HEK293 (cell line): Measurements from ENCODE around the gene PHKA2.

ENCODE experiments used
- CTCF ChIA-PET: fragments of 350-600 bp; formaldehyde crosslinking; extraction: SDS; loops from one replicate; lab custom pipeline; 2021; ENCODE audit warnings: antibody characterized with exemption; lab: Yijun Ruan, JAX
- POLR2A ChIA-PET: fragments of 300-600 bp; formaldehyde crosslinking; extraction: SDS; loops from one replicate; lab custom pipeline; 2020; ENCODE audit warnings: antibody characterized with exemption, inconsistent platforms; lab: Yijun Ruan, JAX
- H3K27ac ChIP-seq: fragments of 200-500 bp; sonication (Bioruptor generic); 2 replicates; pipeline ENCODE4 v1.5.1; 2014; ENCODE audit warnings: low read depth, low read length, control low read depth, inconsistent platforms; ENCODE audit errors: extremely low read depth
- H3K36me3 ChIP-seq, 2 experiments: fragments of 200-500 bp in 1 of 2; sonication (Bioruptor generic) in 1 of 2; 1 replicate in 1 of 2; 2 replicates in 1 of 2; pipeline ENCODE4 v1.5.1; 2014 to 2017; ENCODE audit warnings: inconsistent platforms in 2 of 2, low read length in 2 of 2; ENCODE audit not compliant: control insufficient read depth in 2 of 2, insufficient read depth in 1 of 2
- H3K4me1 ChIP-seq: fragments of 200-500 bp; sonication (Bioruptor generic); 2 replicates; pipeline ENCODE4 v1.5.1; 2014; ENCODE audit warnings: mild to moderate bottlenecking, low read length, inconsistent platforms; ENCODE audit not compliant: control insufficient read depth, insufficient read depth
- H3K4me3 ChIP-seq: 2 replicates; pipeline ENCODE4 v1.5.1; 2011; ENCODE audit warnings: low read depth, mild to moderate bottlenecking, control low read depth, low read length, moderate library complexity
- H3K9me3 ChIP-seq: fragments of 200-500 bp; sonication (Bioruptor generic); 2 replicates; pipeline ENCODE4 v1.5.1; 2014; ENCODE audit warnings: low read depth, low read length, inconsistent platforms; ENCODE audit not compliant: control insufficient read depth, insufficient read depth
- FEZF1 ChIP-seq: fragments of 450-650 bp; formaldehyde crosslinking; IDR thresholded peaks from 2 replicates; pipeline ENCODE4 v1.5.1; 2016; ENCODE audit warnings: missing biosample characterization, missing genetic modification characterization
- GLIS1 ChIP-seq: fragments of 450-650 bp; formaldehyde crosslinking; IDR thresholded peaks from 2 replicates; pipeline ENCODE4 v1.5.1; 2016; ENCODE audit warnings: missing biosample characterization, missing genetic modification characterization
- KLF1 ChIP-seq: fragments of 450-650 bp; formaldehyde crosslinking; IDR thresholded peaks from 2 replicates; pipeline ENCODE4 v1.5.1; 2016; ENCODE audit warnings: missing biosample characterization, missing genetic modification characterization
- KLF10 ChIP-seq: fragments of 450-650 bp; IDR thresholded peaks from 2 replicates; pipeline ENCODE4 v1.5.1; 2018; ENCODE audit warnings: missing biosample characterization, mild to moderate bottlenecking, missing genetic modification characterization
- KLF16 ChIP-seq: fragments of 450-650 bp; formaldehyde crosslinking; IDR thresholded peaks from 2 replicates; pipeline ENCODE4 v1.5.1; 2017; ENCODE audit warnings: missing biosample characterization, missing genetic modification characterization
- ZBTB11 ChIP-seq: fragments of 450-650 bp; formaldehyde crosslinking; conservative IDR thresholded peaks from 2 replicates; pipeline ENCODE4 v1.5.1; 2016; ENCODE audit warnings: low read depth, missing biosample characterization, missing genetic modification characterization
- ZBTB44 ChIP-seq: fragments of 450-650 bp; IDR thresholded peaks from 2 replicates; pipeline ENCODE4 v1.5.1; 2018; ENCODE audit warnings: missing biosample characterization, mild to moderate bottlenecking, missing genetic modification characterization
- ZBTB6 ChIP-seq: fragments of 450-650 bp; formaldehyde crosslinking; IDR thresholded peaks from 2 replicates; pipeline ENCODE4 v1.5.1; 2017; ENCODE audit warnings: missing biosample characterization, missing genetic modification characterization
- ZFP3 ChIP-seq: fragments of 450-650 bp; formaldehyde crosslinking; IDR thresholded peaks from 2 replicates; pipeline ENCODE4 v1.5.1; 2016; ENCODE audit warnings: low read depth, missing biosample characterization, missing genetic modification characterization
- ZFP41 ChIP-seq: fragments of 450-650 bp; formaldehyde crosslinking; IDR thresholded peaks from 2 replicates; pipeline ENCODE4 v1.5.1; 2016; ENCODE audit warnings: missing biosample characterization, missing genetic modification characterization, borderline replicate concordance
- ZNF140 ChIP-seq: fragments of 450-650 bp; formaldehyde crosslinking; IDR thresholded peaks from 2 replicates; pipeline ENCODE4 v1.5.1; 2016; ENCODE audit warnings: missing biosample characterization, missing genetic modification characterization
- ZNF146 ChIP-seq: fragments of 450-650 bp; formaldehyde crosslinking; IDR thresholded peaks from 2 replicates; pipeline ENCODE4 v1.5.1; 2016; ENCODE audit warnings: missing biosample characterization, missing genetic modification characterization
- ZNF211 ChIP-seq: fragments of 450-650 bp; formaldehyde crosslinking; IDR thresholded peaks from 2 replicates; pipeline ENCODE4 v1.5.1; 2016; ENCODE audit warnings: low read depth, missing biosample characterization, missing genetic modification characterization
- ZNF24 ChIP-seq: fragments of 450-650 bp; formaldehyde crosslinking; IDR thresholded peaks from 2 replicates; pipeline ENCODE4 v1.5.1; 2016; ENCODE audit warnings: missing biosample characterization, missing genetic modification characterization
- ZNF302 ChIP-seq: fragments of 450-650 bp; formaldehyde crosslinking; IDR thresholded peaks from 2 replicates; pipeline ENCODE4 v1.5.1; 2016; ENCODE audit warnings: missing biosample characterization, missing genetic modification characterization, low read depth
- ZNF449 ChIP-seq: fragments of 450-650 bp; formaldehyde crosslinking; IDR thresholded peaks from 2 replicates; pipeline ENCODE4 v1.5.1; 2017; ENCODE audit warnings: missing biosample characterization, mild to moderate bottlenecking, missing genetic modification characterization, moderate library complexity
- ZNF510 ChIP-seq: fragments of 450-650 bp; formaldehyde crosslinking; IDR thresholded peaks from 2 replicates; pipeline ENCODE4 v1.5.1; 2018; ENCODE audit warnings: mild to moderate bottlenecking, missing genetic modification characterization, missing biosample characterization; ENCODE audit not compliant: insufficient replicate concordance
- ZNF521 ChIP-seq: fragments of 450-650 bp; formaldehyde crosslinking; IDR thresholded peaks from 2 replicates; pipeline ENCODE4 v1.5.1; 2017; ENCODE audit warnings: missing biosample characterization, mild to moderate bottlenecking, missing genetic modification characterization
- ZNF529 ChIP-seq: fragments of 450-650 bp; formaldehyde crosslinking; IDR thresholded peaks from 2 replicates; pipeline ENCODE4 v1.5.1; 2017; ENCODE audit warnings: missing genetic modification characterization, missing biosample characterization; ENCODE audit not compliant: insufficient replicate concordance
- ZNF530 ChIP-seq: fragments of 450-650 bp; formaldehyde crosslinking; IDR thresholded peaks from 2 replicates; pipeline ENCODE4 v1.5.1; 2016; ENCODE audit warnings: low read depth, missing biosample characterization, missing genetic modification characterization
- ZNF544 ChIP-seq: fragments of 450-650 bp; formaldehyde crosslinking; IDR thresholded peaks from 2 replicates; pipeline ENCODE4 v1.5.0; 2017; ENCODE audit warnings: missing biosample characterization, missing genetic modification characterization
- ZNF548 ChIP-seq: fragments of 450-650 bp; formaldehyde crosslinking; IDR thresholded peaks from 2 replicates; pipeline ENCODE4 v1.5.1; 2016; ENCODE audit warnings: missing biosample characterization, missing genetic modification characterization
- ZNF558 ChIP-seq: fragments of 450-650 bp; formaldehyde crosslinking; IDR thresholded peaks from 2 replicates; pipeline ENCODE4 v1.5.1; 2016; ENCODE audit warnings: missing biosample characterization, missing genetic modification characterization
- ZNF624 ChIP-seq: fragments of 450-650 bp; formaldehyde crosslinking; IDR thresholded peaks from 2 replicates; pipeline ENCODE4 v1.5.1; 2017; ENCODE audit warnings: missing biosample characterization, missing genetic modification characterization
- ZNF626 ChIP-seq: fragments of 450-650 bp; sonication (Bioruptor Pico); formaldehyde crosslinking; IDR thresholded peaks from 2 replicates; pipeline ENCODE4 v1.5.1; 2018; ENCODE audit warnings: missing biosample characterization, missing genetic modification characterization, inconsistent platforms
- ZNF664 ChIP-seq: fragments of 450-650 bp; formaldehyde crosslinking; IDR thresholded peaks from 2 replicates; pipeline ENCODE4 v1.5.1; 2016; ENCODE audit warnings: missing biosample characterization, missing genetic modification characterization
- ZNF830 ChIP-seq: fragments of 450-650 bp; IDR thresholded peaks from 2 replicates; pipeline ENCODE4 v1.5.0; 2018; ENCODE audit warnings: missing biosample characterization, missing genetic modification characterization, low read depth, mild to moderate bottlenecking, moderate library complexity
- ZSCAN16 ChIP-seq: fragments of 450-650 bp; formaldehyde crosslinking; IDR thresholded peaks from 2 replicates; pipeline ENCODE4 v1.5.1; 2016; ENCODE audit warnings: missing biosample characterization, missing genetic modification characterization
- ZSCAN5A ChIP-seq: fragments of 450-650 bp; formaldehyde crosslinking; IDR thresholded peaks from 2 replicates; pipeline ENCODE4 v1.5.1; 2016; ENCODE audit warnings: missing biosample characterization, missing genetic modification characterization

Gene PHKA2

GRCh38 chrX:18872621-18873020 is 111.3 kb downstream of the PHKA2 start:
- no peak overlapping the region for H3K27ac ChIP-seq
- no peak for TF ChIP-seq ZNF146 (tag by site-specific recombination)
- no peak for TF ChIP-seq ZNF24 (tag by site-specific recombination)
- TF ChIP-seq ZBTB6 (tag by site-specific recombination), result no peak
- no peak for TF ChIP-seq ZNF211 (tag by site-specific recombination)
- no peak for TF ChIP-seq ZBTB44
- no peak for TF ChIP-seq ZNF302 (tag by site-specific recombination)
- no peak for TF ChIP-seq ZFP41 (tag by site-specific recombination)
- no peak for TF ChIP-seq ZNF449 (tag by site-specific recombination)
- TF ChIP-seq ZBTB11 (tag by site-specific recombination), result no peak
- TF ChIP-seq ZNF529 (tag by site-specific recombination), result no peak
- TF ChIP-seq KLF1 (tag by site-specific recombination), result no peak
- TF ChIP-seq ZSCAN16, result no peak
- no peak for TF ChIP-seq ZNF521 (tag by site-specific recombination)
- POLR2A ChIA-PET, result no interaction called here
- CTCF ChIA-PET, result no interaction called here
- H3K9me3 ChIP-seq, result no peaks in the 10 kb centered on the region
- H3K4me3 ChIP-seq, result no peak overlapping the region
- no peaks in the 10 kb centered on the region for H3K36me3 ChIP-seq
- no peaks in the 10 kb centered on the region; the same call in 1 of the 2 replicates for H3K4me1 ChIP-seq

GRCh38 chrX:18871970-18872369 is 111.9 kb downstream of the PHKA2 start:
- POLR2A ChIA-PET, result no interaction called here
- no peak overlapping the region for H3K27ac ChIP-seq
- H3K36me3 ChIP-seq, result no peaks in the 10 kb centered on the region
- no peak overlapping the region for H3K4me3 ChIP-seq
- no peaks in the 10 kb centered on the region; the same call in 1 of the 2 replicates for H3K4me1 ChIP-seq
- TF ChIP-seq ZNF830 (tag by site-specific recombination) (no peak), KLF16 (tag by site-specific recombination) (no peak), GLIS1 (tag by site-specific recombination) (no peak), ZNF140 (no peak), KLF10 (no peak), ZNF510 (tag by site-specific recombination) (no peak), ZFP3 (tag by site-specific recombination) (no peak), ZNF544 (tag by site-specific recombination) (no peak), FEZF1 (tag by site-specific recombination) (no peak), ZSCAN5A (tag by site-specific recombination) (no peak), ZNF626 (tag by site-specific recombination) (no peak), ZNF664 (tag by site-specific recombination) (no peak), ZSCAN16 (no peak), ZNF558 (tag by site-specific recombination) (no peak), ZNF624 (no peak), ZNF530 (tag by site-specific recombination) (no peak), ZNF548 (no peak)
- CTCF ChIA-PET, result no interaction called here
- H3K9me3 ChIP-seq, result no peaks in the 10 kb centered on the region
